ENCODE data around the gene CHL1. TPM values are rescaled to one million over a fixed set of nuclear protein-coding genes. Genes with fewer than 3 reads are reported as not detected.

Gene CHL1
- total and polyA plus RNA-seq, 2 donors (not counting 1 experiment from before 2014, with no cell fraction given) = 6.2 to 18.0 TPM

DNA sequence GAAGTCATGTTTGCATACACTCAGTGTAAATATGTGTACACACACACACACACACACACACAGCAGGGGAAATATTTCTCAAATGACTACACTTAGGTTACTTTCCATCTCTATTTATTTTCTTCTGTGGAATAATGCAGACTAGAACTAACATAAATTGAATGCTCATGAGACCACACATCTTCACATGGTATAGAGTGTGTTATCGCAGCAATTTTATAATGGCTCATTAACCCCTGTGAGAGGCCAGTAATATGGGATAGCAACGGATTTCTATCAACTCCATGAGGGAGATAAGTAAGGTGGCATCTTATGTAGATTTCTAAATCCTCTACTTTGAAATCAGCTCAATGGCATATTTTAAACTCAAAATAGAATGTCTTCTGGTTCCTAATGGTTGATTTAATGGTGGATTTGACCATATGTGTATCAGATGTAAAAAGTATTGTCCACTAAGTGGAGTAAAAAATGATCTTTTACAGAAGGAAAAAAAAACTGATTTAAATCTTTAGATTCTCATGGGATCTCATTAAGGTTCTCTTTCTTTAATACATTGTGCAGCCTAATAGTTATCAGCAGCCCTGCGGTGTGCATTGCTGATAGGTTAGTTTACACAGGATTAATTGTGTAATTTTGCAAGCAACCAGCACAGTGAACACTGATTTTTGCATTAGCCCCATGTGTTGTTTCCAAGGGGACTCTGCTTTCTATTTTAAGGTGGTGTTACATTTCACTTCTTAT, 32.0 kb downstream of the CHL1 start:
- ChIA-PET CTCF (no interaction called here), POLR2A (no interaction called here)
- Histone ChIP-seq H3K9me3 (ENCODE audit: control extremely low read depth in 1 of 3, control insufficient read depth in 2 of 3, insufficient read depth in 1 of 3, low read length in 2 of 3) (no peaks in the 10 kb centered on the region), H3K4me1 (ENCODE audit: control insufficient read depth in 2 of 2, insufficient read depth in 2 of 2, low read length in 2 of 2) (no peaks in the 10 kb centered on the region), H3K27me3 (replicated peaks in 1 of 4; ENCODE audit: control extremely low read depth in 1 of 4, control insufficient read depth in 3 of 4, insufficient read depth in 4 of 4, low read length in 3 of 4) (no peaks in the 10 kb centered on the region), H2AFZ (ENCODE audit: insufficient read depth, low read depth, low read length, poor library complexity, severe bottlenecking) (no peak overlapping the region), H3K27ac (ENCODE audit: low read length in 2 of 2) (no peak overlapping the region), H3K9ac (ENCODE audit: low read length) (no peak overlapping the region), H3K4me2 (replicated peaks; ENCODE audit: low read depth, low read length, poor library complexity, severe bottlenecking) (no peak overlapping the region), H3K79me2 (ENCODE audit: control insufficient read depth, insufficient read depth, low read length) (no peaks in the 10 kb centered on the region), H3K4me3 (ENCODE audit: control extremely low read depth in 1 of 5, extremely low read depth in 1 of 5, insufficient read depth in 1 of 5, low read depth in 2 of 5, low read length in 4 of 5) (no peak overlapping the region), H4K20me1 (ENCODE audit: control insufficient read depth, insufficient read depth, low read length, poor library complexity, severe bottlenecking) (no peaks in the 10 kb centered on the region), H3K36me3 (replicated peaks in 1 of 2; ENCODE audit: control extremely low read depth in 1 of 2, control insufficient read depth in 1 of 2, extremely low read depth in 1 of 2, insufficient read depth in 2 of 2, low read length in 1 of 2) (no peaks in the 10 kb centered on the region)
- ATAC-seq (ENCODE audit: low read depth) = no peak
- H3K9me3 Mint-ChIP-seq (ENCODE audit: insufficient read depth) = no peaks in the 10 kb centered on the region
- intact Hi-C loops (cut with micrococcal nuclease) = no loop called here
- DNase-seq = no peak
- no CpG with 5 or more reads among the region's 3 CpGs for WGBS (ENCODE audit: insufficient coverage)
- H3K4me3 Mint-ChIP-seq = no peak overlapping the region
- no peaks in the 10 kb centered on the region for H3K27me3 Mint-ChIP-seq
- H3K4me1 Mint-ChIP-seq = no peaks in the 10 kb centered on the region
- no peak for TF ChIP-seq EZH2 (IDR thresholded peaks at IDR 0.05; ENCODE audit: borderline replicate concordance, insufficient read depth, low read depth, low read length, poor library complexity, severe bottlenecking)
- TF ChIP-seq, protein P1, sequence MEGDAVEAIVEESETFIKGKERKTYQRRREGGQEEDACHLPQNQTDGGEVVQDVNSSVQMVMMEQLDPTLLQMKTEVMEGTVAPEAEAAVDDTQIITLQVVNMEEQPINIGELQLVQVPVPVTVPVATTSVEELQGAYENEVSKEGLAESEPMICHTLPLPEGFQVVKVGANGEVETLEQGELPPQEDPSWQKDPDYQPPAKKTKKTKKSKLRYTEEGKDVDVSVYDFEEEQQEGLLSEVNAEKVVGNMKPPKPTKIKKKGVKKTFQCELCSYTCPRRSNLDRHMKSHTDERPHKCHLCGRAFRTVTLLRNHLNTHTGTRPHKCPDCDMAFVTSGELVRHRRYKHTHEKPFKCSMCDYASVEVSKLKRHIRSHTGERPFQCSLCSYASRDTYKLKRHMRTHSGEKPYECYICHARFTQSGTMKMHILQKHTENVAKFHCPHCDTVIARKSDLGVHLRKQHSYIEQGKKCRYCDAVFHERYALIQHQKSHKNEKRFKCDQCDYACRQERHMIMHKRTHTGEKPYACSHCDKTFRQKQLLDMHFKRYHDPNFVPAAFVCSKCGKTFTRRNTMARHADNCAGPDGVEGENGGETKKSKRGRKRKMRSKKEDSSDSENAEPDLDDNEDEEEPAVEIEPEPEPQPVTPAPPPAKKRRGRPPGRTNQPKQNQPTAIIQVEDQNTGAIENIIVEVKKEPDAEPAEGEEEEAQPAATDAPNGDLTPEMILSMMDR (IDR thresholded peaks at IDR 0.05) = no peak
- no peak overlapping the region for H3K27ac Mint-ChIP-seq

DNA sequence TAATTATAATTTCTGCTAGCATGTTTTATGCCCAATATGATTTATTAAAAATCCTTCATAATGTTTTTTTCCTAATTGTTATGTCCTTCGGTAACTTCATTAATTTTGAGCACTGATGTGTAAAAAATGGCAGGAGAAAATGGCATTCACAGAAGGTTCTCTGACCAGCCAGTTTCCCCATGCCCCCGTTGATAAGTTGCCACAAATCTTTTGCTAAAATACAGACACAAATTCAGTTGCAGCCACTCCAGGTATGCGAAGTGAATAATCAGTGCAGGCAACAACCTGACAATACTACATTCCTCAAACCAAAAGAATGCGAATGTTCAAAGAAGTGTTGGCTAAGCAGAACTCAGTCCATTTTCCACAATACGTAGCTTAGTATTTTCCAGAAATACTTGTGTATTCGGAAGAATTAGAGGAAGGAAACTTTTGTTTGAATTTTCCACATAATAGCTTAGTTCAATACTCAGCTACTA, 32.7 kb downstream of the CHL1 start:
- Histone ChIP-seq H3K4me2 (replicated peaks; ENCODE audit: low read depth, low read length, poor library complexity, severe bottlenecking) (no peak overlapping the region), H3K79me2 (ENCODE audit: control insufficient read depth, insufficient read depth, low read length) (no peaks in the 10 kb centered on the region)

More for the DNA sequence above, 32.7 kb downstream of the CHL1 start:
- no peak for TF ChIP-seq EZH2 (IDR thresholded peaks at IDR 0.05; ENCODE audit: borderline replicate concordance, insufficient read depth, low read depth, low read length, poor library complexity, severe bottlenecking)
- TF ChIP-seq, protein P1 (IDR thresholded peaks at IDR 0.05) = no peak
- H3K36me3 ChIP-seq (replicated peaks in 1 of 2; ENCODE audit: control extremely low read depth in 1 of 2, control insufficient read depth in 1 of 2, extremely low read depth in 1 of 2, insufficient read depth in 2 of 2, low read length in 1 of 2) = no peaks in the 10 kb centered on the region
- ATAC-seq (ENCODE audit: low read depth) (no peak), DNase-seq (no peak)
- no peak overlapping the region for H3K4me3 ChIP-seq (ENCODE audit: control extremely low read depth in 1 of 5, extremely low read depth in 1 of 5, insufficient read depth in 1 of 5, low read depth in 2 of 5, low read length in 4 of 5)
- H2AFZ ChIP-seq (ENCODE audit: insufficient read depth, low read depth, low read length, poor library complexity, severe bottlenecking) = no peak overlapping the region
- H3K27me3 ChIP-seq (replicated peaks in 1 of 4; ENCODE audit: control extremely low read depth in 1 of 4, control insufficient read depth in 3 of 4, insufficient read depth in 4 of 4, low read length in 3 of 4) = no peaks in the 10 kb centered on the region
- Mint-ChIP-seq H3K4me1 (peaks cover under 1% of the 10 kb centered on the region), H3K27me3 (no peaks in the 10 kb centered on the region), H3K27ac (no peak overlapping the region), H3K9me3 (ENCODE audit: insufficient read depth) (no peaks in the 10 kb centered on the region), H3K4me3 (no peak overlapping the region)
- peaks cover under 1% of the 10 kb centered on the region in 2 donors for H3K4me1 ChIP-seq (ENCODE audit: control insufficient read depth in 2 of 2, insufficient read depth in 2 of 2, low read length in 2 of 2)
- intact Hi-C loops (cut with micrococcal nuclease) = no loop called here
- no peak overlapping the region for H3K9ac ChIP-seq (ENCODE audit: low read length)
- CTCF ChIA-PET = no interaction called here
- POLR2A ChIA-PET = no interaction called here
- H3K9me3 ChIP-seq (ENCODE audit: control extremely low read depth in 1 of 3, control insufficient read depth in 2 of 3, insufficient read depth in 1 of 3, low read length in 2 of 3) = no peaks in the 10 kb centered on the region
- H3K27ac ChIP-seq (ENCODE audit: low read length in 2 of 2) = no peak overlapping the region
- H4K20me1 ChIP-seq (ENCODE audit: control insufficient read depth, insufficient read depth, low read length, poor library complexity, severe bottlenecking) = no peaks in the 10 kb centered on the region
- WGBS (ENCODE audit: insufficient coverage) = 76% methylated on average over 2 of the region's 6 CpGs
